Measurements from ENCODE around the gene OAS2.

OAS2 gene

GRCh38 chr12:113060336-113060960 is 82.1 kb downstream of the OAS2 start:
- H3K27me3 ChIP-seq, result peaks cover 0 to 90% of the 10 kb centered on the region in 2 donors
- H3K4me1 ChIP-seq, result peaks cover 0 to 12% (median 12%) of the 10 kb centered on the region in 4 donors
- DNase-seq, result no peak

GRCh38 chr12:113061061-113061694 is 82.9 kb downstream of the OAS2 start:
- DNase-seq, result no peak
- Histone ChIP-seq H3K27me3 (peaks cover 0 to 90% of the 10 kb centered on the region in 2 donors), H3K9me3 (no peaks in the 10 kb centered on the region), H3K4me3 (no peak overlapping the region), H3K36me3 (no peaks in the 10 kb centered on the region), H3K4me1 (peaks cover 0 to 12% (median 12%) of the 10 kb centered on the region in 4 donors), H3K27ac (no peak overlapping the region)
- intact Hi-C loops (cut with DNase I; ENCODE audit: low total_unique reads), result no loop called here
- TF ChIP-seq, protein P1, sequence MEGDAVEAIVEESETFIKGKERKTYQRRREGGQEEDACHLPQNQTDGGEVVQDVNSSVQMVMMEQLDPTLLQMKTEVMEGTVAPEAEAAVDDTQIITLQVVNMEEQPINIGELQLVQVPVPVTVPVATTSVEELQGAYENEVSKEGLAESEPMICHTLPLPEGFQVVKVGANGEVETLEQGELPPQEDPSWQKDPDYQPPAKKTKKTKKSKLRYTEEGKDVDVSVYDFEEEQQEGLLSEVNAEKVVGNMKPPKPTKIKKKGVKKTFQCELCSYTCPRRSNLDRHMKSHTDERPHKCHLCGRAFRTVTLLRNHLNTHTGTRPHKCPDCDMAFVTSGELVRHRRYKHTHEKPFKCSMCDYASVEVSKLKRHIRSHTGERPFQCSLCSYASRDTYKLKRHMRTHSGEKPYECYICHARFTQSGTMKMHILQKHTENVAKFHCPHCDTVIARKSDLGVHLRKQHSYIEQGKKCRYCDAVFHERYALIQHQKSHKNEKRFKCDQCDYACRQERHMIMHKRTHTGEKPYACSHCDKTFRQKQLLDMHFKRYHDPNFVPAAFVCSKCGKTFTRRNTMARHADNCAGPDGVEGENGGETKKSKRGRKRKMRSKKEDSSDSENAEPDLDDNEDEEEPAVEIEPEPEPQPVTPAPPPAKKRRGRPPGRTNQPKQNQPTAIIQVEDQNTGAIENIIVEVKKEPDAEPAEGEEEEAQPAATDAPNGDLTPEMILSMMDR (IDR thresholded peaks at IDR 0.05), result no peak

More at GRCh38 chr12:113060336-113060960, 82.1 kb downstream of the OAS2 start:
- Histone ChIP-seq H3K36me3 (no peaks in the 10 kb centered on the region), H3K27ac (no peak overlapping the region), H3K4me3 (no peak overlapping the region), H3K9me3 (no peaks in the 10 kb centered on the region)
- TF ChIP-seq, protein P1 (IDR thresholded peaks at IDR 0.05), result no peak
- intact Hi-C loops (cut with DNase I; ENCODE audit: low total_unique reads), result no loop called here
